Endothelial cell of umbilical vein (primary cell): ENCODE data around the gene MIS18BP1.

ENCODE experiments used
- EZH2 ChIP-seq: IDR thresholded peaks from 2 replicates; pipeline ENCODE4 v1.6.1; 2012; ENCODE audit warnings: borderline replicate concordance, low read depth, mild to moderate bottlenecking, moderate library complexity, low read length, inconsistent platforms; ENCODE audit not compliant: severe bottlenecking
- GATA2 ChIP-seq: IDR thresholded peaks from 2 replicates; pipeline ENCODE4 v1.7.0; 2011; ENCODE audit warnings: low read depth, mild to moderate bottlenecking, moderate library complexity, mixed read lengths, low read length; ENCODE audit not compliant: insufficient read length, insufficient read depth
- JUN ChIP-seq: IDR thresholded peaks from 2 replicates; pipeline ENCODE4 v1.6.1; 2011; ENCODE audit warnings: borderline replicate concordance, low read depth; ENCODE audit not compliant: insufficient read length, insufficient read depth
- MAX ChIP-seq: IDR thresholded peaks from 2 replicates; pipeline ENCODE4 v1.6.1; 2011; ENCODE audit not compliant: insufficient read depth, insufficient read length
- MYC ChIP-seq: IDR thresholded peaks from one replicate; pipeline ENCODE4 v1.6.1; 2011; ENCODE audit warnings: mild to moderate bottlenecking, low read depth, low read length
- POLR2A ChIP-seq: IDR thresholded peaks from 2 replicates; pipeline ENCODE4 v1.6.1; 2012; ENCODE audit warnings: low read depth, mild to moderate bottlenecking, control low read depth, low read length
- POLR2AphosphoS5 ChIP-seq: IDR thresholded peaks from 2 replicates; pipeline ENCODE4 v1.6.1; 2012; ENCODE audit warnings: low read depth, mild to moderate bottlenecking, control low read depth, low read length, moderate library complexity; ENCODE audit not compliant: insufficient read depth
- TF ChIP-seq, protein P1 (sequence below), 2 donors: IDR thresholded peaks; 1 replicate in 1 of 2; 2 replicates in 1 of 2; pipeline ENCODE4 v1.5.1; 2011; ENCODE audit warnings: low read length in 2 of 2, mild to moderate bottlenecking in 2 of 2, moderate library complexity in 2 of 2, control low read depth in 1 of 2, inconsistent platforms in 1 of 2, low read depth in 1 of 2; ENCODE audit not compliant: insufficient read depth in 1 of 2; ENCODE audit errors: extremely low read depth in 1 of 2

DNA sequence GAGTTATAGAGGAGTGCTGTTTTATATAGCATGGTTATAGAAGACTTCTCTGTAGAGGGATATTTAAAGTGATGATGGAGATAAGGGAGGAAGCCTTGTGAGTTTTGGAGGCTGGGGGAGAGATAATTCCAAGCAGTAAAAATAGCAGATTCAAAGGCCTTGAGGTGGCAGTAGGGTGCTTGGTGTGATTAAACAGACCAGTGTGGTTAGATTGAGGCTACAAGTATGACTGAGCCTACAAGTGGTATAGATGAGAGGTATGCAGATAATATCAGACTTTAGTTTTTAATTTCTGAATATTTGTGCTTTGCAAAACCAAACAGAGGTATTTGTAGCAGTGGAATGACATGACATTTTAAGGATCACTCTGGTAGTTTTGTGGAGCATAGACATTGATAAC is 96.9 kb downstream of the MIS18BP1 start:
- TF ChIP-seq POLR2A (no peak), POLR2AphosphoS5 (no peak), EZH2 (no peak), JUN (no peak), MAX (no peak), GATA2 (no peak), MYC (no peak)
- TF ChIP-seq, protein P1, sequence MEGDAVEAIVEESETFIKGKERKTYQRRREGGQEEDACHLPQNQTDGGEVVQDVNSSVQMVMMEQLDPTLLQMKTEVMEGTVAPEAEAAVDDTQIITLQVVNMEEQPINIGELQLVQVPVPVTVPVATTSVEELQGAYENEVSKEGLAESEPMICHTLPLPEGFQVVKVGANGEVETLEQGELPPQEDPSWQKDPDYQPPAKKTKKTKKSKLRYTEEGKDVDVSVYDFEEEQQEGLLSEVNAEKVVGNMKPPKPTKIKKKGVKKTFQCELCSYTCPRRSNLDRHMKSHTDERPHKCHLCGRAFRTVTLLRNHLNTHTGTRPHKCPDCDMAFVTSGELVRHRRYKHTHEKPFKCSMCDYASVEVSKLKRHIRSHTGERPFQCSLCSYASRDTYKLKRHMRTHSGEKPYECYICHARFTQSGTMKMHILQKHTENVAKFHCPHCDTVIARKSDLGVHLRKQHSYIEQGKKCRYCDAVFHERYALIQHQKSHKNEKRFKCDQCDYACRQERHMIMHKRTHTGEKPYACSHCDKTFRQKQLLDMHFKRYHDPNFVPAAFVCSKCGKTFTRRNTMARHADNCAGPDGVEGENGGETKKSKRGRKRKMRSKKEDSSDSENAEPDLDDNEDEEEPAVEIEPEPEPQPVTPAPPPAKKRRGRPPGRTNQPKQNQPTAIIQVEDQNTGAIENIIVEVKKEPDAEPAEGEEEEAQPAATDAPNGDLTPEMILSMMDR (IDR thresholded peaks at IDR 0.05; ENCODE audit: extremely low read depth in 1 of 2, insufficient read depth in 1 of 2, low read depth in 1 of 2, low read length in 2 of 2): no peak
